Endometrial microvascular endothelial cells (primary cell): Measurements from ENCODE around the gene CEP350. TPM values are rescaled to one million over a fixed set of nuclear protein-coding genes. Genes with fewer than 3 reads are reported as not detected.
"Not testable (repeated sequence)": the region's sequence is repeated elsewhere in the genome, so short reads cannot be mapped to it uniquely, and the experiment has no call there.

Experiments
- in situ Hi-C: cut with HindIII; loops from 2 replicates; pipeline ENCODE4 v1.10.0; 2017; ENCODE audit warnings: low sequenced_read_pairs, low pct_unique_long_range_greater_than_20kb; ENCODE audit errors: inconsistent ontology term
- total RNA-seq: library from RNA; depleted of rRNA; stranded (reverse); fragments of >200 nt; gene quantifications from one replicate; pipeline ENCODE4 v1.2.3, GENCODE V29; 2015; ENCODE audit errors: inconsistent ontology term

The CEP350 gene
- total RNA-seq, 1 donor from 2014 or later: 28.1 TPM

- in situ Hi-C loops: no loop called here
Observed at GRCh38 chr1:179973198-179974110, 18.8 kb downstream of the CEP350 start.

GRCh38 chr1:179976970-179977651 is 22.5 kb downstream of the CEP350 start:
- in situ Hi-C loops: no loop called here

- in situ Hi-C loops: no loop called here
Observed at GRCh38 chr1:179978199-179979079, 23.8 kb downstream of the CEP350 start.

GRCh38 chr1:179984101-179984500 is 29.5 kb downstream of the CEP350 start:
- in situ Hi-C loops: no loop called here

- in situ Hi-C loops: no loop called here
Observed at GRCh38 chr1:179984942-179985341, 30.3 kb downstream of the CEP350 start.

GRCh38 chr1:179990847-179991246 is 36.2 kb downstream of the CEP350 start:
- in situ Hi-C loops: no loop called here

GRCh38 chr1:179995576-179995975 is 41.0 kb downstream of the CEP350 start:
- in situ Hi-C loops: no loop called here

- in situ Hi-C loops: no loop called here
Observed at GRCh38 chr1:179996099-179996498, 41.5 kb downstream of the CEP350 start.

- in situ Hi-C loops: no loop called here
Observed at GRCh38 chr1:180000575-180000974, 46.0 kb downstream of the CEP350 start.

GRCh38 chr1:180002437-180002836 is 47.8 kb downstream of the CEP350 start:
- in situ Hi-C loops: no loop called here

- in situ Hi-C loops: no loop called here
Observed at GRCh38 chr1:180003026-180003695, 48.6 kb downstream of the CEP350 start.

- in situ Hi-C loops: not testable (repeated sequence)
Observed at GRCh38 chr1:180006762-180007161, 52.2 kb downstream of the CEP350 start.

- in situ Hi-C loops: no loop called here
Observed at GRCh38 chr1:180020017-180020416, 65.4 kb downstream of the CEP350 start.

GRCh38 chr1:180026556-180026955 is 71.9 kb downstream of the CEP350 start:
- in situ Hi-C loops: no loop called here

GRCh38 chr1:180027949-180028445 is 73.4 kb downstream of the CEP350 start:
- in situ Hi-C loops: no loop called here

- in situ Hi-C loops: no loop called here
Observed at GRCh38 chr1:180028864-180029263, 74.3 kb downstream of the CEP350 start.

GRCh38 chr1:180029524-180030135 is 75.0 kb downstream of the CEP350 start:
- in situ Hi-C loops: no loop called here

- in situ Hi-C loops: no loop called here
Observed at GRCh38 chr1:180031664-180032063, 77.1 kb downstream of the CEP350 start.
